Measurements from ENCODE around the gene LEKR1.
"Not testable (repeated sequence)": the region's sequence is repeated elsewhere in the genome, so short reads cannot be mapped to it uniquely, and the experiment has no call there.

LEKR1 gene

DNA sequence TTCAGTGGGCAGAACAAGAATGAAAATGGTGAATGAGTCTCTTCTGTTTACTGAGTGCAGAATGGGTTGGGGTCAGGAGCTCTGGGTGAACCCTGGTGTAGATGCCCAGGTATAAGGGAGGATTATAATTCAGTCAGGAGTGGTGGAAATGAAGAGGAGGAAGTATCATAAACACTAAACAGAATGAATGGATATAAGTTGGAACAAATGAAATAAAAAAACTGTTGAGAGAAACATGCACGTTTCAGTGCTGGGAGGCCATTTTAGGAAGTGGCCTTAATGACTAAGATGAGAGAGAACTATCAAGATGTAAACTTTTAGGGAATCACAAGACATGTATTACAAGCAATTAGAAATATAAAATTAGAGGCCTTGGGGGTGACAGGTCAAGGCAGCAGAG, 32.8 kb upstream of the LEKR1 start:
- H3K4me3 ChIP-seq (ENCODE audit: control insufficient read depth, low read depth, low read length) = no peak overlapping the region
- TF ChIP-seq, protein P1, sequence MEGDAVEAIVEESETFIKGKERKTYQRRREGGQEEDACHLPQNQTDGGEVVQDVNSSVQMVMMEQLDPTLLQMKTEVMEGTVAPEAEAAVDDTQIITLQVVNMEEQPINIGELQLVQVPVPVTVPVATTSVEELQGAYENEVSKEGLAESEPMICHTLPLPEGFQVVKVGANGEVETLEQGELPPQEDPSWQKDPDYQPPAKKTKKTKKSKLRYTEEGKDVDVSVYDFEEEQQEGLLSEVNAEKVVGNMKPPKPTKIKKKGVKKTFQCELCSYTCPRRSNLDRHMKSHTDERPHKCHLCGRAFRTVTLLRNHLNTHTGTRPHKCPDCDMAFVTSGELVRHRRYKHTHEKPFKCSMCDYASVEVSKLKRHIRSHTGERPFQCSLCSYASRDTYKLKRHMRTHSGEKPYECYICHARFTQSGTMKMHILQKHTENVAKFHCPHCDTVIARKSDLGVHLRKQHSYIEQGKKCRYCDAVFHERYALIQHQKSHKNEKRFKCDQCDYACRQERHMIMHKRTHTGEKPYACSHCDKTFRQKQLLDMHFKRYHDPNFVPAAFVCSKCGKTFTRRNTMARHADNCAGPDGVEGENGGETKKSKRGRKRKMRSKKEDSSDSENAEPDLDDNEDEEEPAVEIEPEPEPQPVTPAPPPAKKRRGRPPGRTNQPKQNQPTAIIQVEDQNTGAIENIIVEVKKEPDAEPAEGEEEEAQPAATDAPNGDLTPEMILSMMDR (IDR thresholded peaks at IDR 0.05; ENCODE audit: control insufficient read depth, insufficient read depth, low read depth, low read length, missing control alignments) = no peak
- no peak for DNase-seq (ENCODE audit: low read depth)

DNA sequence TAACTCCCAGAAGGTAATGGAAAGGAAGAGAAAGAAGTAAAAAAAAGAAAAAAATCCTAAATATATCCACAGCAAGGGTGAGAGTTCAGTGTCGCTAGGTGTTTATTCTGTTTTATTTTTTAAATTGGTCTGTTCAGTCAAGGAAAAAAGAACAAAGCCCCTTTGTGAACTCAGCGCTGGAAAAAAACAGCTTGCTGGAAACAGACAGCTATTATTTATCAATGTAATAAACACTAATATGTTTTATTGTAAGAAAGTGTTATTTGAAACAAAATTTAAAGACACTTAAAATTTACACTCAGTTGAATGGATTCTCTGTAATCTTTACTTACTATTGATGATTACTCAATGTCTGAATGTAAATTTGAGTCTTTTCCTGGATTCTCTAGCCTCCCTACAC, 32.3 kb upstream of the LEKR1 start:
- TF ChIP-seq, protein P1 (IDR thresholded peaks at IDR 0.05; ENCODE audit: control insufficient read depth, insufficient read depth, low read depth, low read length, missing control alignments) = no peak
- DNase-seq (ENCODE audit: low read depth) = no peak
- no peak overlapping the region for H3K4me3 ChIP-seq (ENCODE audit: control insufficient read depth, low read depth, low read length)

DNA sequence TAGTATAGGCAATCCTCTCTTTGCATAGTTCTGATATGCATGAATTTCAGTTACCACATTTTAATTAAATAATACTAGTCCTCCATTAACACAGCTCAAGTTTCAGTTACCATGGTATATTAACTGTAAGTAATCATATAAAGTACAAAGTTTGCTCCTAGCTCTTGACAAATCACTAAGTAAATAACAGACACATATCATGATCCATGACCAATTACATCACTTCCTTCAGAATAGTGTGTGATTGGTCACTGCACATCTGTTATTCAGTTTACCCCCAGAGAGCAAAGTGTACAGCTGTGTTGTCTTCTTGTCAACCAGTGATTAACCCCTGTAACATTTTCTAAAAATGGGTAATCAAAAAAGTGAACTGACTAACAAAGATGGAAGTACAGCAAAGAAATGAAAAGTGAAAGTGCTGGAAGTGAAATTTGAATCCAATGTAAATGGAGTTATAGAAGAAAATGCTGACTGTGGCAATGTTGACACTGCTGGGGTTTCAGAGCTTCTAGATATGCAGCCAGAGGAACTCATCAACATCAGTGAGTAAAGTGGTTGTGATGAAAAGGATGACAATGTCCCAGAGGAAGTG, 30.2 kb upstream of the LEKR1 start:
- no peak overlapping the region for H3K4me3 ChIP-seq (ENCODE audit: control insufficient read depth, low read depth, low read length)
- TF ChIP-seq, protein P1 (IDR thresholded peaks at IDR 0.05; ENCODE audit: control insufficient read depth, insufficient read depth, low read depth, low read length, missing control alignments) = no peak
- DNase-seq (ENCODE audit: low read depth) = no peak

DNA sequence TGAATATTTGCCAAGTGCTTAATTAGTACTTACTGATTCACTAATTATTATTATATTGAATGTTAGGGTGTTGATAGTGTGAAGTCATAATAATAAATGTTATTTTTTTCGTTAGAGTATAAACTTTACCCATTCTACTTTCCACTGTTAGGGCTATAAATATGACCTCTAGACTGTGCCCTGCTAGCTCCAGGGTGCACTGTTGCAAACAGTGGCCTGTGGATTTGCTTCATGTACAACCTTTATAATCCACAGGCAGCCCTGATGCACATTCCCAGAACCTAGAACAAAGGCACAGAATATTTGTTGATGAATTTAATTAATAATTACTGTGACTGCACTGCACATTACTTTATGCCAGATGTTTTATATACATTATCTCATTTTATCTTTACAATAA, 28.8 kb upstream of the LEKR1 start:
- TF ChIP-seq, protein P1 (IDR thresholded peaks at IDR 0.05; ENCODE audit: control insufficient read depth, insufficient read depth, low read depth, low read length, missing control alignments) = no peak
- no peak for DNase-seq (ENCODE audit: low read depth)

DNA sequence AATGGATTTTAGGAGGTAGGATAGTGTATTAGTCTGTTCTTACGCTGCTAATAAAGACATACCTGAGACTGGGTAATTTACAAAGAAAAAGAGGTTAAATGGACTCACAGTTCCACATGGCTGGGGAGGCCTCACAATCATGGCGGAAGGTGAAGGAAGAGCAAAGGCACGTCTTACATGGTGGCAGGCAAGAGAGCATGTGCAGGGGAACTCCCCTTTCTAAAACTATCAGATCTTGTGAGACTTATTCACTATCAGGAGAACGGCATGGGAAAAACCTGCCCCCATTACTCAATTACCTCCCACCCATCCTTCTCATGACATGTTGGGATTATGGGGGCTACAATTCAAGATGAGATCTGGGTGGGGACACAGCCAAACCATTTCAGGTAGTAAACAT, 25.9 kb upstream of the LEKR1 start:
- DNase-seq (ENCODE audit: low read depth) = not testable (repeated sequence)

More for the DNA sequence above, 28.8 kb upstream of the LEKR1 start:
- H3K4me3 ChIP-seq (ENCODE audit: control insufficient read depth, low read depth, low read length) = no peak overlapping the region

DNA sequence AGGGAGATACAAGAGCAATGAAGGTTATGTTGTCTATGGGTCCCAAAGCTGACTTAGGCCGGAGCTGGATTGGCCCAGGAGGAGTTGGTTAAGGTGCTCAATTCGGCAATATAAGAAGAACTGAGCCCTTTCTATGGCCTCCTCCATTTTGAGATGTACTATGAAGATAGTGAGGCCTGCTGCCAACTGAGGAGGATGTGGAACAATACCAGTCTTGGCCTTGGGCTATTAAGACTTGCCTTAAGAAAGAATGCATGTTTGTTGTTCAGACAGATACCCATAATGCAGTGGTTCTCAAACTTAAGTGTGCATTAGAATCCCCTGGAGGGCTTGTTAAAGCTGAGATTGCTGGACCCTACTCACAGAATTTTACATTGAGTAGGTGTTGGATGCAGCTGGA, 24.4 kb upstream of the LEKR1 start:
- no peak overlapping the region for H3K4me3 ChIP-seq (ENCODE audit: control insufficient read depth, low read depth, low read length)
- DNase-seq (ENCODE audit: low read depth) = no peak
- TF ChIP-seq, protein P1 (IDR thresholded peaks at IDR 0.05; ENCODE audit: control insufficient read depth, insufficient read depth, low read depth, low read length, missing control alignments) = no peak

More for the DNA sequence above, 25.9 kb upstream of the LEKR1 start:
- not testable (repeated sequence) for H3K4me3 ChIP-seq (ENCODE audit: control insufficient read depth, low read depth, low read length)

DNA sequence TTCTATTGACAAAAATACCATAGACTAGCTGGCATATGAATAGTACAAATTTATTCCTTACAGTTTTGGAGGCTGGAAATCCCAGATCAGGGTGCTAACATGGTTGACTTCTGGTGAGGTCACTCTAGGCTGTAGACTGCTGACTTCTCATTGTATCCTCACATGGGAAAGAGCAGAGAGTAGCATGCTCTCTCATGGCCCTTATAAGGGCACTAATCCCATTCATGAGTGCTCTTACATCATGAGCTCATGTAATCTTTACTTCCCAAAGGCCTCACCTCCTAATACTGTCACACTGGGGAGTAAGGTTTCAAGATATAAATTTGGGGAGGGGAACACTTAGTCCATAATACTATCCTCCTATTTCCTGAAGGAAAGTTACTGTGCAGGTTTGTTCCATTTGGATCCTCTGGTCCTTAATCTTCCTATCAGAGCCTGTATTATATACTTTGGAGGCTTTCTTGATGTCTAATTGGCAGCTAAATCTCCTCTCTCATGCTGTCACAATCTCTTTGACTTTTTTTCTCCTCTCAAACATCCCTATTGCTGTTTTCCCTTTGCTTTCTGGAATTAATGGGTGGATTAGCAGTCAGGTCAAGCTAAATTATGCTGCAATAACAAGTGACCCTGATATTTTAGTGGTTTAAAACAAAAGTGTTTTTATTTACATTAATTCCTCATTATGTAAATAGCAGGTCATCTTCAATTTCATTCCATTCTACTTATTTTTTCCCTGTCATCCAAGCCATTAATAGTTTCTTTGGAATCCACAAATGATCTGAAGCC, 23.1 kb upstream of the LEKR1 start:
- no peak overlapping the region for H3K4me3 ChIP-seq (ENCODE audit: control insufficient read depth, low read depth, low read length)
- DNase-seq (ENCODE audit: low read depth) = no peak
- TF ChIP-seq, protein P1 (IDR thresholded peaks at IDR 0.05; ENCODE audit: control insufficient read depth, insufficient read depth, low read depth, low read length, missing control alignments) = no peak

Data from AG09309 (cell line).